ENCODE data around the gene TBL1XR1.

- TF ChIP-seq CTCF (IDR thresholded peaks at IDR 0.05) (no peak), POLR2AphosphoS5 (IDR thresholded peaks at IDR 0.05; ENCODE audit: low read depth, low read length) (no peak), REST (IDR thresholded peaks at IDR 0.05; ENCODE audit: insufficient read depth in 1 of 2, low read depth in 2 of 2, low read length in 1 of 2) (no peak), SIN3A (IDR thresholded peaks at IDR 0.05; ENCODE audit: borderline replicate concordance, insufficient read depth, low read depth, low read length) (no peak), TCF7L2 (IDR thresholded peaks at IDR 0.05; ENCODE audit: low read depth, low read length) (no peak)
Observed at GRCh38 chr3:177069514-177070329, 127.6 kb downstream of the TBL1XR1 start.

All from Panc1 (cell line).